ENCODE results near the gene LCN1. TPM values are rescaled to one million over a fixed set of nuclear protein-coding genes. Genes with fewer than 3 reads are reported as not detected.

LCN1 gene
- 0.60 TPM in 1 of 3 replicates, not detected in the others for total RNA-seq
- long read RNA-seq, partial matches to known transcripts, result 0 of 2 reads
- long read RNA-seq, other reads (novel, unspliced or antisense), result 2 of 2 reads

GRCh38 chr9:135520916-135521607, at the start of gene LCN1:
LCN1 (plus strand) TSS chr9:135521440; CDS start chr9:135521498, 58 bp downstream.
- Mint-ChIP-seq H3K4me1 (ENCODE audit: low read depth) (peaks cover 8% of the 10 kb centered on the region), H3K9me3 (ENCODE audit: low read depth) (no peaks in the 10 kb centered on the region), H3K4me3 (ENCODE audit: unreplicated experiment) (no peak within 1 kb of the TSS), H3K36me3 (ENCODE audit: low read depth) (no peaks in the 10 kb centered on the region), H3K27me3 (ENCODE audit: low read depth) (peaks cover 18% of the 10 kb centered on the region), H3K27ac (ENCODE audit: unreplicated experiment) (peak within 1 kb of the TSS; percentile 66)
- TF ChIP-seq CTCF (IDR thresholded peaks at IDR 0.05), result no peak
- no peak for DNase-seq (ENCODE audit: low spot score)

DNA sequence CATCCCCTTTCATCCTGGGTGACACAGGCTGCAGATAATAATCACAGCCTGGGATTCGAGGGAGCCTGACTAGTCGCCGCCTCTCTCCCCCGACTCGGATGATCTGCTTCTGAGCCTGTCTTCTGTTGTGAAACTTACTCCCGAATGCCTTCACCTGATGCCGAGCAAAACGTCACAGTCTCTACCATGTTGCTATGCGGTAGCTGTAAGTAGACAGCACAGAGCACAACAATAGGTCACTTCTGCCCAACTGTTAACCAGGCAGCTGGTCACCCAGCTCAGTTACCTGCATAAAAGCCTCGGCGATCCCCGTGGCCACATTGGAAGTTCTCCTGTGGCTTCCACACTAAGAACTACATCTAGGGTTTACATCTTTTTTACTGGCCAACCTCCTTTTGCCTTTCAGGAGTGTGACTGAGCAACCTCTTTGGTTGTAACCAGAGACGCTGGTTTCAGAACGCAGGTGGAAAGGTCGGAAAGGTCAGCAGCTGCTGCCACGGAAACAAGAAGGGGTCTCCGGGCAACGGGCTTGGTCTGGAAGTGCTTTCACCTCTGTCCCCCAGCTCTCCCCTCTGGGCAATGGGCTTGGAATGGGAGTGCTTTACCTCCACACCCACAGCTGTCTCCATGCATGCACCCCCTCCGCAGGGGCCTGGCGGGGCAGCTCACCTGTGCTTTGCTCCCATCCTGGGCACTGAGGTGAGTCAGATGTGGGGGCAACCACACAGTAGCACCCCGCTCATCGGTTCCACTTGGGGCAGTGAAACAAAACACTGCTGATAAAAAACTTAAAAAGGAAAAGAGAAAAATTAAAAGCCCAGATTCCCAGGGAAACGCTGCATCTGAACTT, 49.2 kb upstream of the LCN1 start:
- H3K9me3 Mint-ChIP-seq (ENCODE audit: low read depth), result no peaks in the 10 kb centered on the region
- H3K36me3 Mint-ChIP-seq (ENCODE audit: low read depth), result no peaks in the 10 kb centered on the region
- TF ChIP-seq CTCF (IDR thresholded peaks at IDR 0.05), result no peak
- H3K4me1 Mint-ChIP-seq (ENCODE audit: low read depth), result peaks cover 9% of the 10 kb centered on the region
- H3K4me3 Mint-ChIP-seq (ENCODE audit: unreplicated experiment), result no peak overlapping the region
- DNase-seq (ENCODE audit: low spot score), result no peak
- H3K27ac Mint-ChIP-seq (ENCODE audit: unreplicated experiment), result no peak overlapping the region
- peaks cover 6% of the 10 kb centered on the region for H3K27me3 Mint-ChIP-seq (ENCODE audit: low read depth)

DNA sequence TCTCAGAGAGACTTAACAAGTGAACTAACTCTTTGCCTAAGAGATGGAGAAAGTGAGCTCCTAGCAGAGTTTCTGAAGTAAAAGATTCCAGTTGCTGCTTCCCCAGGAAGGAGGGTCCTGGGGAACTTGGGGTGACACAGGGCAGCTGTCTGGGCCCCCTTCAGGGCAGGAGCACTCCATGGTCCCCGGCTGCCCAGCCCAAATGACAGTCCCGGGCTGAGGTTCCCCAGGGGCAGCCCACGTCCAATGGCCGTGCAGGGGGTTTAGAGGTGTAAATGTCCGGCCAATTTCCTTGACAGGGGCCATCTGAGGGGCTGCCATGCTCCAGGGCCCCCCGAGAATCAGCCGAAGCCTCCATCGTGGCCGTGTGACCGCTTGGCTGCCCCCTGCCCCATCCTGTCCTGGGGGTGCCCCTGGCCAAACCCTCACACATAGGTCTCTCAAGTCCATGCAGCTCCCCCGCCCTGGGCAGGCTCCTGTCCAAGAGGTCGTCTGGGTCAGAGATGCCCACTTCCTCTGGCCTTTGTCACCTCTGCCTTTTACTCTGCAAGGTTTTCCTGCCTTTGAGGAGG, 47.2 kb upstream of the LCN1 start:
- H3K36me3 Mint-ChIP-seq (ENCODE audit: low read depth), result no peaks in the 10 kb centered on the region
- H3K4me1 Mint-ChIP-seq (ENCODE audit: low read depth), result peaks cover 9% of the 10 kb centered on the region
- peaks cover 6% of the 10 kb centered on the region for H3K27me3 Mint-ChIP-seq (ENCODE audit: low read depth)
- no peak overlapping the region for H3K27ac Mint-ChIP-seq (ENCODE audit: unreplicated experiment)
- H3K9me3 Mint-ChIP-seq (ENCODE audit: low read depth), result no peaks in the 10 kb centered on the region
- no peak overlapping the region for H3K4me3 Mint-ChIP-seq (ENCODE audit: unreplicated experiment)
- TF ChIP-seq CTCF (IDR thresholded peaks at IDR 0.05), result no peak
- no peak for DNase-seq (ENCODE audit: low spot score)

DNA sequence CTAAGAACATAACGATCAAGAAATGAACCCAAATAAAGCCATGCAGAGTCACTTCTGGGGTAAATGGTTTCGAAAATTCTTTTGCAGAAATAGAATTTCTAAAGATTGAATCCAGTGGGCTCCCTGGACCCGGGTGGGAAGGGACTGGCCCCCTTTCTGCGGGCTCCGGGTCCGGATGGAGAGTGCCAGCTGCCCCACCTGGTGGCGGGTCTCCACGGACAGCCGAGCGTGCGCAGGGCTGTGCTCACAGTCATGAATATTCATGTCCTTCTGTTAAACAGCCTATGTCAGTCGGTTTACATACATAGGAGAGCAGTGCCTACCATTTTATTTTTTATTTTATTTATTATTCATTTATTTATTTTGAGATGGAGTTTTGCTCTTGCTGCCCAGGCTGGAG, 46.3 kb upstream of the LCN1 start:
- Mint-ChIP-seq H3K27ac (ENCODE audit: unreplicated experiment) (no peak overlapping the region), H3K4me3 (ENCODE audit: unreplicated experiment) (no peak overlapping the region), H3K27me3 (ENCODE audit: low read depth) (peaks cover 6% of the 10 kb centered on the region), H3K9me3 (ENCODE audit: low read depth) (no peaks in the 10 kb centered on the region), H3K36me3 (ENCODE audit: low read depth) (no peaks in the 10 kb centered on the region), H3K4me1 (ENCODE audit: low read depth) (peaks cover 7% of the 10 kb centered on the region)
- no peak for DNase-seq (ENCODE audit: low spot score)
- peak; percentile 75 for TF ChIP-seq CTCF (IDR thresholded peaks at IDR 0.05)

All from chondrocyte (in vitro differentiated cells).